Measurements from ENCODE around the gene RASAL1. TPM values are rescaled to one million over a fixed set of nuclear protein-coding genes. Genes with fewer than 3 reads are reported as not detected.

The RASAL1 gene
- polyA plus RNA-seq, 1 of the 3 experiments (the other 2 are of a cell fraction): not detected

DNA sequence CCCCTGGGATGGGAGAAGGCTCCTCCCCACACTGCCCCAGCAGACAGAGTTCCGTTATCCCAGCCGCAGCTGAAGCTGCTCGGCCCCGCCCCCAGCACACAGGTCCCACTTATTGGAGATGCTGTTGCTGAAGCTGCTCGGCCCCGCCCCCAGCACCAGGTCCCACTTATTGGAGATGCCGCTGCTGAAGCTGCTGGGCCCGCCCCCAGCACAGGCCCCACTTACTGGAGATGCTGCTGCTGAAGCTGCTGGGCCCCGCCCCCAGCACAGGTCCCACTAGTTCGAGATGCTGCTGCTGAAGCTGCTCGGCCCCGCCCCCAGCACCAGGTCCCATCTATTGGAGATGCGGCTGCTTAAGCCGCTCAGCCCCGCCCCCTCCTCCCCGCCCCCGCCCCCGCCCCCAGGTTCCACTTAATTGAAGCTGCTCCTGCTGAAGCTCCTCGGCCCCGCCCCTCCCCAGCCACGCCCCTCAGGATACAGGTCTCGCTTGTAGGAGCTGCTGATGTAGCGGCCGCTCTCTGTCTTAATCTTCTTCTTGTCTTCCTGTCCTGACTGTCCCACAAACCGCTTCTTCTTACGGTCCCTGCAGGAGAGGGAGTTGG is 26.0 kb upstream of the RASAL1 start:
- TF ChIP-seq FOXM1 (IDR thresholded peaks at IDR 0.05; ENCODE audit: low read depth): no peak
- TF ChIP-seq SIN3A (IDR thresholded peaks at IDR 0.05; ENCODE audit: borderline replicate concordance, low read depth, low read length): no peak
- TF ChIP-seq RCOR1 (IDR thresholded peaks at IDR 0.05; ENCODE audit: low read length): no peak; the same call in 1 of the 2 replicates
- TF ChIP-seq YY1 (IDR thresholded peaks at IDR 0.05; ENCODE audit: low read depth): no peak
- no peak for TF ChIP-seq FOSL2 (IDR thresholded peaks at IDR 0.05; ENCODE audit: borderline replicate concordance, low read depth)
- no peak for TF ChIP-seq MXI1 (IDR thresholded peaks at IDR 0.05; ENCODE audit: low read depth, low read length)
- no peak for TF ChIP-seq TEAD4 (IDR thresholded peaks at IDR 0.05; ENCODE audit: borderline replicate concordance, insufficient read depth)
- TF ChIP-seq GATA2 (CRISPR knock-in tag; IDR thresholded peaks at IDR 0.05): no peak
- no peak for TF ChIP-seq RFX5 (IDR thresholded peaks at IDR 0.05; ENCODE audit: low read length)
- TF ChIP-seq, protein P1, sequence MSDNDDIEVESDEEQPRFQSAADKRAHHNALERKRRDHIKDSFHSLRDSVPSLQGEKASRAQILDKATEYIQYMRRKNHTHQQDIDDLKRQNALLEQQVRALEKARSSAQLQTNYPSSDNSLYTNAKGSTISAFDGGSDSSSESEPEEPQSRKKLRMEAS (IDR thresholded peaks at IDR 0.05; ENCODE audit: low read depth): no peak
- TF ChIP-seq POLR2AphosphoS5 (IDR thresholded peaks at IDR 0.05; ENCODE audit: low read depth, low read length): no peak
- no peak for TF ChIP-seq ELF1 (IDR thresholded peaks at IDR 0.05)
- TF ChIP-seq RXRA (IDR thresholded peaks at IDR 0.05; ENCODE audit: borderline replicate concordance, low read depth): no peak
- no peak for TF ChIP-seq NRF1 (IDR thresholded peaks at IDR 0.05; ENCODE audit: low read depth, low read length)
- TF ChIP-seq, protein P2, sequence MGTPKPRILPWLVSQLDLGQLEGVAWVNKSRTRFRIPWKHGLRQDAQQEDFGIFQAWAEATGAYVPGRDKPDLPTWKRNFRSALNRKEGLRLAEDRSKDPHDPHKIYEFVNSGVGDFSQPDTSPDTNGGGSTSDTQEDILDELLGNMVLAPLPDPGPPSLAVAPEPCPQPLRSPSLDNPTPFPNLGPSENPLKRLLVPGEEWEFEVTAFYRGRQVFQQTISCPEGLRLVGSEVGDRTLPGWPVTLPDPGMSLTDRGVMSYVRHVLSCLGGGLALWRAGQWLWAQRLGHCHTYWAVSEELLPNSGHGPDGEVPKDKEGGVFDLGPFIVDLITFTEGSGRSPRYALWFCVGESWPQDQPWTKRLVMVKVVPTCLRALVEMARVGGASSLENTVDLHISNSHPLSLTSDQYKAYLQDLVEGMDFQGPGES (IDR thresholded peaks at IDR 0.05; ENCODE audit: low read depth, low read length): no peak
- TF ChIP-seq GABPA (IDR thresholded peaks at IDR 0.05; ENCODE audit: low read depth): no peak
- Histone ChIP-seq H3K9me3 (no peaks in the 10 kb centered on the region), H3K4me1 (ENCODE audit: control insufficient read depth in 1 of 2, insufficient read depth in 2 of 2, low read depth in 1 of 2, low read length in 1 of 2) (peaks cover 7 to 23% of the 10 kb centered on the region in 2 experiments; a peak in 2 of 4 replicates), H3F3A (replicated peaks; ENCODE audit: insufficient read depth) (peaks cover 5% of the 10 kb centered on the region), H3K27me3 (ENCODE audit: insufficient read depth) (no peaks in the 10 kb centered on the region), H2AFZ (ENCODE audit: low read depth) (no peak overlapping the region), H4K20me1 (ENCODE audit: insufficient read depth) (peaks cover 8% of the 10 kb centered on the region; the same call in 1 of the 2 replicates), H3K9ac (no peak overlapping the region), H3K36me3 (replicated peaks in 1 of 2; ENCODE audit: control insufficient read depth in 1 of 2, insufficient read depth in 2 of 2, low read length in 1 of 2) (peaks cover 13 to 55% of the 10 kb centered on the region in 2 experiments), H3K79me2 (ENCODE audit: insufficient read depth) (no peaks in the 10 kb centered on the region), H3K9me2 (no peaks in the 10 kb centered on the region), H3K4me2 (no peak overlapping the region), H3K4me3 (ENCODE audit: low read depth in 2 of 2, low read length in 1 of 2) (no peak overlapping the region; a peak in 1 of 4 replicates), H3K27ac (ENCODE audit: low read depth in 2 of 2, low read length in 1 of 2) (peak overlapping the region in 1 of 2 experiments; percentile 76; a peak in 2 of 4 replicates)
- ChIA-PET POLR2A (interaction anchor here (0.9 to 1.6 kb wide), 4 partner anchors 9 to 24 kb away, joined by 3 to 4 read pairs (median 4); partner anchors contain the start of genes CFAP73, DDX54 and RITA1), CTCF (interaction anchor here (0.8 to 5.6 kb wide), 8 partner anchors 9 to 113 kb away, joined by 3 to 39 read pairs (median 3); partner anchors contain the start of gene DTX1)
- peak; percentile 95 for DNase-seq
- WGBS (ENCODE audit: low lambda C conversion rate): 47% methylated on average over 25 of the region's 26 CpGs

DNA sequence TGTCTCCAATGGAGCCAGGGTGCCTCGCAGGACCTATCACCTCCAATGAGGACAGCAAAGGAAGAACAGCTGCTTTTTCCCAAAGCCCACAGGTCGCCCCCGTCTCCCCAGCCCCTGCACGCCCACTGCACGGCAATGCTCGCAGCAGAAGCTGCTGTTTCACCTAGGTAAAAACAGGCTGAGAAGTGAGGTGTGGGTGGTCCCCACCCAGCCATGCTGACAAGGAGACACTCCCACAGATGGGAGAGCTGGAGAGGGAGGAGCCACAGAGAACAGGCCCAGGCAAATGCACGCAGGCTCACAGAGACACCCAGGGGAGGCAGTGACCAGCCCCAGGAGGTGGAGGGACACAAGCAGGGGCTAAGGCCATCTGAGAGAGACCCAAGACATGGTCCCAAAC is 24.4 kb upstream of the RASAL1 start:
- 84% methylated on average over 6 of the region's 7 CpGs for WGBS (ENCODE audit: low lambda C conversion rate)
- no peak for DNase-seq
- CTCF ChIA-PET: interaction anchor here (0.7 to 5.6 kb wide), 5 partner anchors 9 to 167 kb away, joined by 3 to 39 read pairs (median 5); partner anchors contain the start of gene RASAL1
- POLR2A ChIA-PET: no interaction called here
- peaks cover 7 to 23% of the 10 kb centered on the region in 2 experiments; a peak in 2 of 4 replicates for H3K4me1 ChIP-seq (ENCODE audit: control insufficient read depth in 1 of 2, insufficient read depth in 2 of 2, low read depth in 1 of 2, low read length in 1 of 2)
- H3K4me3 ChIP-seq (ENCODE audit: low read depth in 2 of 2, low read length in 1 of 2): no peak overlapping the region
- H3F3A ChIP-seq (replicated peaks; ENCODE audit: insufficient read depth): peaks cover 8% of the 10 kb centered on the region
- no peaks in the 10 kb centered on the region; the same call in 1 of the 2 replicates for H3K27me3 ChIP-seq (ENCODE audit: insufficient read depth)
- no peak overlapping the region for H3K4me2 ChIP-seq
- H4K20me1 ChIP-seq (ENCODE audit: insufficient read depth): peaks cover 8% of the 10 kb centered on the region; the same call in 1 of the 2 replicates
- H2AFZ ChIP-seq (ENCODE audit: low read depth): no peak overlapping the region
- no peak overlapping the region for H3K9ac ChIP-seq
- H3K36me3 ChIP-seq (replicated peaks in 1 of 2; ENCODE audit: control insufficient read depth in 1 of 2, insufficient read depth in 2 of 2, low read length in 1 of 2): peaks cover 9 to 46% of the 10 kb centered on the region in 2 experiments
- H3K9me3 ChIP-seq: no peaks in the 10 kb centered on the region
- no peaks in the 10 kb centered on the region for H3K9me2 ChIP-seq
- H3K79me2 ChIP-seq (ENCODE audit: insufficient read depth): no peaks in the 10 kb centered on the region
- peak overlapping the region in 1 of 2 experiments; percentile 69; a peak in 1 of 4 replicates for H3K27ac ChIP-seq (ENCODE audit: low read depth in 2 of 2, low read length in 1 of 2)
- TF ChIP-seq, protein P3, sequence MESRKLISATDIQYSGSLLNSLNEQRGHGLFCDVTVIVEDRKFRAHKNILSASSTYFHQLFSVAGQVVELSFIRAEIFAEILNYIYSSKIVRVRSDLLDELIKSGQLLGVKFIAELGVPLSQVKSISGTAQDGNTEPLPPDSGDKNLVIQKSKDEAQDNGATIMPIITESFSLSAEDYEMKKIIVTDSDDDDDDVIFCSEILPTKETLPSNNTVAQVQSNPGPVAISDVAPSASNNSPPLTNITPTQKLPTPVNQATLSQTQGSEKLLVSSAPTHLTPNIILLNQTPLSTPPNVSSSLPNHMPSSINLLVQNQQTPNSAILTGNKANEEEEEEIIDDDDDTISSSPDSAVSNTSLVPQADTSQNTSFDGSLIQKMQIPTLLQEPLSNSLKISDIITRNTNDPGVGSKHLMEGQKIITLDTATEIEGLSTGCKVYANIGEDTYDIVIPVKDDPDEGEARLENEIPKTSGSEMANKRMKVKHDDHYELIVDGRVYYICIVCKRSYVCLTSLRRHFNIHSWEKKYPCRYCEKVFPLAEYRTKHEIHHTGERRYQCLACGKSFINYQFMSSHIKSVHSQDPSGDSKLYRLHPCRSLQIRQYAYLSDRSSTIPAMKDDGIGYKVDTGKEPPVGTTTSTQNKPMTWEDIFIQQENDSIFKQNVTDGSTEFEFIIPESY (IDR thresholded peaks at IDR 0.05; ENCODE audit: borderline replicate concordance, low read depth): no peak
- TF ChIP-seq, protein P4, sequence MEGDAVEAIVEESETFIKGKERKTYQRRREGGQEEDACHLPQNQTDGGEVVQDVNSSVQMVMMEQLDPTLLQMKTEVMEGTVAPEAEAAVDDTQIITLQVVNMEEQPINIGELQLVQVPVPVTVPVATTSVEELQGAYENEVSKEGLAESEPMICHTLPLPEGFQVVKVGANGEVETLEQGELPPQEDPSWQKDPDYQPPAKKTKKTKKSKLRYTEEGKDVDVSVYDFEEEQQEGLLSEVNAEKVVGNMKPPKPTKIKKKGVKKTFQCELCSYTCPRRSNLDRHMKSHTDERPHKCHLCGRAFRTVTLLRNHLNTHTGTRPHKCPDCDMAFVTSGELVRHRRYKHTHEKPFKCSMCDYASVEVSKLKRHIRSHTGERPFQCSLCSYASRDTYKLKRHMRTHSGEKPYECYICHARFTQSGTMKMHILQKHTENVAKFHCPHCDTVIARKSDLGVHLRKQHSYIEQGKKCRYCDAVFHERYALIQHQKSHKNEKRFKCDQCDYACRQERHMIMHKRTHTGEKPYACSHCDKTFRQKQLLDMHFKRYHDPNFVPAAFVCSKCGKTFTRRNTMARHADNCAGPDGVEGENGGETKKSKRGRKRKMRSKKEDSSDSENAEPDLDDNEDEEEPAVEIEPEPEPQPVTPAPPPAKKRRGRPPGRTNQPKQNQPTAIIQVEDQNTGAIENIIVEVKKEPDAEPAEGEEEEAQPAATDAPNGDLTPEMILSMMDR (IDR thresholded peaks at IDR 0.05): no peak
- TF ChIP-seq TEAD4 (IDR thresholded peaks at IDR 0.05; ENCODE audit: borderline replicate concordance, insufficient read depth) (no peak), JUND (IDR thresholded peaks at IDR 0.05) (no peak), SIN3A (IDR thresholded peaks at IDR 0.05; ENCODE audit: borderline replicate concordance, low read depth, low read length) (no peak)
- TF ChIP-seq, protein P5, sequence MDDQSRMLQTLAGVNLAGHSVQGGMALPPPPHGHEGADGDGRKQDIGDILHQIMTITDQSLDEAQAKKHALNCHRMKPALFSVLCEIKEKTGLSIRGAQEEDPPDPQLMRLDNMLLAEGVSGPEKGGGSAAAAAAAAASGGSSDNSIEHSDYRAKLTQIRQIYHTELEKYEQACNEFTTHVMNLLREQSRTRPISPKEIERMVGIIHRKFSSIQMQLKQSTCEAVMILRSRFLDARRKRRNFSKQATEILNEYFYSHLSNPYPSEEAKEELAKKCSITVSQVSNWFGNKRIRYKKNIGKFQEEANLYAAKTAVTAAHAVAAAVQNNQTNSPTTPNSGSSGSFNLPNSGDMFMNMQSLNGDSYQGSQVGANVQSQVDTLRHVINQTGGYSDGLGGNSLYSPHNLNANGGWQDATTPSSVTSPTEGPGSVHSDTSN (IDR thresholded peaks at IDR 0.05): no peak
- TF ChIP-seq, protein P2 (IDR thresholded peaks at IDR 0.05; ENCODE audit: low read depth, low read length): no peak
